Thymus (tissue), 11 donors: Measurements from ENCODE around the gene CABLES2. TPM values are rescaled to one million over a fixed set of nuclear protein-coding genes. Genes with fewer than 3 reads are reported as not detected.

Experiments
- DNase-seq, 9 donors: peaks; one replicate each; pipeline ENCODE4 v3.0.0-alpha.2; 2013; ENCODE audit warnings: low spot score in 9 of 9, low read depth in 6 of 9, missing footprints in 1 of 9
- H3K27ac ChIP-seq, 2 donors: one replicate each; pipeline ENCODE4 v1.5.1; 2013; ENCODE audit warnings: control low read depth in 1 of 2, low read depth in 1 of 2, low read length in 1 of 2, mild to moderate bottlenecking in 1 of 2, moderate library complexity in 1 of 2
- H3K27me3 ChIP-seq, 2 donors: one replicate each; pipeline ENCODE4 v1.5.1; 2013; ENCODE audit warnings: low read length in 1 of 2; ENCODE audit not compliant: control insufficient read depth in 2 of 2, insufficient read depth in 1 of 2
- H3K36me3 ChIP-seq, 2 donors: one replicate each; pipeline ENCODE4 v1.5.1; 2013; ENCODE audit warnings: low read length in 1 of 2, mild to moderate bottlenecking in 1 of 2, moderate library complexity in 1 of 2; ENCODE audit not compliant: control insufficient read depth in 2 of 2, insufficient read depth in 2 of 2
- H3K4me1 ChIP-seq, 2 donors: one replicate each; pipeline ENCODE4 v1.5.1; 2013; ENCODE audit warnings: low read length in 2 of 2; ENCODE audit not compliant: control insufficient read depth in 2 of 2, insufficient read depth in 2 of 2
- H3K4me3 ChIP-seq, 2 donors: one replicate each; pipeline ENCODE4 v1.5.1; 2013; ENCODE audit warnings: low read length in 2 of 2, control low read depth in 1 of 2, mild to moderate bottlenecking in 1 of 2
- H3K9me3 ChIP-seq, 2 donors: one replicate each; pipeline ENCODE4 v1.5.1; 2013; ENCODE audit warnings: low read length in 1 of 2, mild to moderate bottlenecking in 1 of 2; ENCODE audit not compliant: control insufficient read depth in 2 of 2, insufficient read depth in 1 of 2
- WGBS: extraction: QIAGEN DNeasy Blood & Tissue Kit; methylation state at CpG from one replicate; pipeline ENCODE4 v1.1.7; 2013; 5-methylcytosine and 5-hydroxymethylcytosine counted together
- polyA plus RNA-seq: library from polyadenylated mRNA; stranded (reverse); fragments of 200-250 nt; gene quantifications from one replicate; pipeline ENCODE4 v1.2.3, GENCODE V29; 2013
- total RNA-seq: library from RNA; stranded (reverse); fragments of 120-200 nt; gene quantifications from one replicate; pipeline ENCODE4 v1.2.4, GENCODE V29; 2013
- donor health status: healthy.

Gene CABLES2
- total and polyA plus RNA-seq, 2 donors: 2.0 to 3.5 TPM

DNA sequence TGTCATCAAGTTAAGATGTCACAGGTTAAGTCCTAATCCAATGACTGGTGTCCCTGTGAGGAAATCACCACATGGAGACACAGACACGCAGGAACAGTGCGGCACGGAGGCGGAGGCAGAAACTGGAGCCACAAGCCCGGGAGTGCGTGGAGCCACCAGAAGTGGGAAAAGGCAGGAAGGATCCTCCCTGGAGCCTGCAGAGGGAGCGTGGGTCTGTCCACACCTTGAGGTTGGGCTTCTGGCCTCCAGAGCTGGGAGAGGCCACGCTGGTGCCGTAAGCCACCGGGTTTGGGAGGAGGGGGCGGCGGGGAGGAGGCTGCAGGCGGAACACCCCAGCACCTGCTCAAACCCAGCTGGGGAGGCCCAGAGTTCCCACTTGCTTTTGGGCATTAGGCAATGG, 3.8 kb downstream of the CABLES2 start:
- no peak for DNase-seq
- WGBS: 95% methylated on average over 13 of the region's 13 CpGs
- H3K9me3 ChIP-seq: peaks cover 0 to 2% of the 10 kb centered on the region in 2 donors
- peaks cover 12 to 16% of the 10 kb centered on the region in 2 donors for H3K4me1 ChIP-seq
- peaks cover 0 to 5% of the 10 kb centered on the region in 2 donors for H3K27me3 ChIP-seq
- H3K27ac ChIP-seq: no peak overlapping the region
- H3K36me3 ChIP-seq: peaks cover 2 to 12% of the 10 kb centered on the region in 2 donors
- H3K4me3 ChIP-seq: no peak overlapping the region

DNA sequence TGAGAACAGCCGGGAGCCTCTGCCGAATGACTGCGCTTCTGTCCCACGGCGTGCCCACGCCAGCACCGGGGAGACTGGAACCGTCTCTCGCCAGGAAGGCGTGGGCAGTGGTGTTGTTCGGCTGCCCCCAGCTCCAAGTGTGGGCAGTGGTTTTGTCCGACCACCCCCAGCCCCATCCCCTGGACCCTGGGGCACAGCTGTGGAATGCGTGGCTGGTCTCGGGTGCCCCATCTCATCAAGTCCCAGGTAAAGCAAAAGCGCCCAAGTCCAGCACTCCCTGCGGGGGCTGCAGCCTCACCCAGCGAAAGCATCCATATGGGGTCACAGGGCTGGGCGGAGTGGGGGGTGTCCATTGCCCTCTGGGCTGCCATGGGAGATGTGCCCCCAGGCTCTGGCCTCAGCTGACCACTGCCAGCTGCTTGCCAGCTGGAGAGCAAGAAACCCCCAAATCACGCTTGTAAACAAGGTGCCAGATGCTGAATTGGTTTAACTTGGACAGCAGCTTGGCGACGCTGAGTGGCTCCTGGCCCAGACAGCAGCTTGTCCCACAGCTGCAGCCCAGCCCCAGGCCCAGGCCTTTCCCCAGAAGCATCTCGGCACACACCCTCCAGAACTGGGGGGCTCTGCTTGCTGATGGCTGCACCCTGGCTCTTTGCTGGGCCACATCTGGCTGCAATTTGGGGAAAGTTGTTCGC, 4.5 kb downstream of the CABLES2 start:
- no peaks in the 10 kb centered on the region for H3K27me3 ChIP-seq
- H3K36me3 ChIP-seq: peaks cover 2 to 12% of the 10 kb centered on the region in 2 donors
- peaks cover 0 to 2% of the 10 kb centered on the region in 2 donors for H3K9me3 ChIP-seq
- H3K4me3 ChIP-seq: no peak overlapping the region
- peaks cover 11 to 13% of the 10 kb centered on the region in 2 donors for H3K4me1 ChIP-seq
- H3K27ac ChIP-seq: no peak overlapping the region
- 98% methylated on average over 23 of the region's 23 CpGs for WGBS
- DNase-seq: no peak

DNA sequence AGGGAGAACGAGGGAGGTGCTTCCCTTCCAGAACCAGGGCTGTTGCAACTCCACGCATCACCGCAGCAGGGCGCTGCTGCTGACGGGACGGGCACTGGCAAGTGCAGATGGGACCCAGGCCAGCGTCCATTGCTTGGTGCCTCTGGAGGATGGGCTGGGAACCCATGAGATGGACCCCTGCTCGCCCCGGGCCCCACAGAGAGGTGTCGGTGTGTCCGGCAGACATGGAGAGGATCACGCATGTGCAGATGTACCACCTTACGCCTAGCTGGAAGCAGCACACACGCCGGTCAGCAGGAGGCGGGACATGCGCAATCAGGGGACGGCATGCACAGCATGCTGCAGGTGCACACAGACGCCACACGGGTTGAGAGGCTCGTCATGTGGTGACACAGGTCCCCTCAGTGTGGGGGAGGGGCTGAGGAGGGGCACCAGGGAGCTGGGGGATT, 5.7 kb downstream of the CABLES2 start:
- no peak for DNase-seq
- Histone ChIP-seq H3K36me3 (peaks cover 2 to 14% of the 10 kb centered on the region in 2 donors), H3K4me3 (no peak overlapping the region), H3K27ac (no peak overlapping the region), H3K4me1 (peaks cover 4 to 7% of the 10 kb centered on the region in 2 donors), H3K27me3 (no peaks in the 10 kb centered on the region), H3K9me3 (peaks cover 0 to 2% of the 10 kb centered on the region in 2 donors)
- 93% methylated on average over 21 of the region's 21 CpGs for WGBS

DNA sequence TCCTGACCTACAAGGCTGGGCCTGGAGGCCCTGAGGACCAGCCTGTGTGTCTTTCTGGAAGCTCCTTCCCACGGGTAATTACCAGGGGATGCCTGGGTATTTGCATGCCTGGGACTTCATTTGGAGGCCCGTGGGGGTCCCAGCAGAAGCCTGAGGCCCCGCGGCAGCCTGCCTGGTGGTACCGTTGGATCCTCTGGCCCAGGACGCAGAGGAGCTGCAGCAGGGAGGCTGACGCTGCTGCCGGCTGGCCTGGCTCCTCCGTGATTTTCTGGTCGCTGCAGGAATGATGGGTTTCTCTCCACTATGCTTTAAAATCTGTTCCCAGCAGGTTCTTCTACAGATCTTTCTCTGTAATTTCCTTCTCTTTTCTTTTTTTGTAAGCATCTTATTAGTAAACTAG, 6.5 kb downstream of the CABLES2 start:
- H3K9me3 ChIP-seq: no peaks in the 10 kb centered on the region
- peaks cover 0 to under 1% of the 10 kb centered on the region in 2 donors for H3K4me1 ChIP-seq
- DNase-seq: no peak
- WGBS: 93% methylated on average over 10 of the region's 10 CpGs
- no peak overlapping the region for H3K4me3 ChIP-seq
- no peak overlapping the region for H3K27ac ChIP-seq
- H3K36me3 ChIP-seq: peaks cover 2 to 14% of the 10 kb centered on the region in 2 donors
- no peaks in the 10 kb centered on the region for H3K27me3 ChIP-seq

DNA sequence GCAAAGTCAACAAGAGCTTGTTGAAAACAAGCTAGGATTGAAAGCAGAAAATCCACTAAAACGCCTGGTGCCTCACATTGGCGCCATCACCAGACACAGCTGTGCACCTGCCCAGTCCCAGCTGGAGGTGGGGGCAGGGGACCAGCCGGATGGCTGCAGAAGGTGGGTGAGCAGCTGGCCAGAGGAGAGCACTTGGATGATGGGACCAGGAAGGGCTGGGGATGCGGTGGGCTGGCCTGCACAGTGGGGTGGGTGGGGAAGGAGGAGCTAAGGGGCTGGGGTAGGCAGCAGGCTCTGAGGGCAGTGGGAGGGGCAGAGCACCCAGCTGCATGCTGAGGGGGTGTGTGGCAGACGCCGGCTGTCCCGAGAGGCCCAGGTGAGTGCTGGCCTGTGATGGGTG, 7.1 kb downstream of the CABLES2 start:
- Histone ChIP-seq H3K4me3 (no peak overlapping the region), H3K27me3 (no peaks in the 10 kb centered on the region), H3K4me1 (no peaks in the 10 kb centered on the region), H3K27ac (no peak overlapping the region), H3K9me3 (no peaks in the 10 kb centered on the region), H3K36me3 (peaks cover 2 to 14% of the 10 kb centered on the region in 2 donors)
- 96% methylated on average over 7 of the region's 7 CpGs for WGBS
- DNase-seq: no peak

DNA sequence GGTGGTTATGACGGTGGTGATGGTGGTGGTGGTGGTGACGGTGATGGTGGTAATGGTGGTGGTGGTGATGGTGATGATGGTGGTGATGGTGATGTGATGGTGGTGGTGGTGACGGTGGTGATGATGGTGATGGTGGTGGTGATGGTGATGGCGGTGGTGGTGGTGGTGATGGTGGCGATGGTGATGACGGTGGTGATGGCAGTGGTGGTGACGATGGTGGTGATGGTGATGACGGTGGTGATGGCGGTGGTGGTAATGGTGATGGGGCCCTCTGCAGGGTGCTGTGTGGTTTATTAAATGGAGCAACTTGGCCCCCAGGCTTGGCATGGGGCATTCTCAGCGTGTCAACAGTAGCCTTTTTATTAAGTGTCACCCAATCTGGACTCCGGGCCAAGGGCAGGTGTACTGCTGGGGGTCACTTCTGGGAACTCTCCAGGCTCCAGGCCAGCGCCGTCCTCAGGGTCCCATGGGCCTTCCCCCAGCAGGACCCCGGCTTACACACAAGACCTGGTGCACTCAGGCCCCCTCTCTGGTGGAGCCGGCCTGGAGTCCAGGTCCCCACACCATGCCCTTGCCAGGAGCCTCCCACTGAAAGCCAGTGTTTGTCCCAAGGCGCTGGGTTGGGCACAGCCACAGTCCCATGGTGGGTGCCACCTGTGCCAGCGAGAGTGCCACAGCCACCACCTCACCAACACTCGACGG, 8.8 kb downstream of the CABLES2 start:
- no peaks in the 10 kb centered on the region for H3K9me3 ChIP-seq
- no peak overlapping the region for H3K4me3 ChIP-seq
- no peaks in the 10 kb centered on the region for H3K4me1 ChIP-seq
- WGBS: 91% methylated on average over 19 of the region's 19 CpGs
- H3K27ac ChIP-seq: no peak overlapping the region
- no peak for DNase-seq
- no peaks in the 10 kb centered on the region for H3K27me3 ChIP-seq
- H3K36me3 ChIP-seq: peaks cover 7 to 31% of the 10 kb centered on the region in 2 donors

DNA sequence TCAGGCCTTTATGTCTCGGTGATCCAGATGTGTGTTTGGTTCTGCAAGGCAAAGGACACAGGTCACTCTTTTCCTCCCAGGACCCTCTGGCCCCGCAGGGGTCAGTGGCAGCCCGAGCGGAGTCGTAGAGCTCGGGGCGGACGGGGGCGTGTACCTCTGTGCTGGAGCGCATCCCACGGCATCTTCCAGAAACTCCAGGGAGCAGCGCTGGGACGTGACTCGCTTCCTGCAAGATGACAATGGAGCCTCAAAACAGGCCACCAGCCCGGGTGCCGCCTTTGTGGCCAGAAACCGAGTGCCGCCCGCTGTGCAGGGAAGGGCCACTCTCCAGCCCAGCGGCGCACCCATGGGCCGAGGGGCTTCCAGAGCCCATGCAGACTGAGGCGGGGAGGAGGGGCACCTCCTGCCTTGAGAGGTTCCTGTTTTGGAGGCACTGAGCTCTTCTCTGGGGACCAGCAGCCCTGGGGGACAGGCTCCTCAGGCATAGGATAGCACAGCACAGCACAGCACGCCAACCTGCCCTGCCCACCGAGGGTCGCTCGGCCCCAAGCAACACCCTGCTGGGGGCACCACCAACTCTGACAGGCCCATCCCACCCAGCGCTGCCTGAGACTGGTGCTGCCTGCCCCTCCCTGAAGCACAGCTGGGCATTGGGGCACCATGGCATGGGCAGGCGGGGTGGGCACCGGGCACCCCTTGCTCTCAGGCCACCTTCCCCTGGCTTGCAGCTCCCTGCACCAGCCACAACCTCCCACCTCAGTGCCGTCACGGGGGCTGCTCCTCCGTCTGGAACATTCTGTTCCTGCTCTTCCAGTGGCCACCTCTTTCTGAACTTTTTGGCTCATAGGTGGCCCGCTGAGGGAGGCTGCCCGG, 10.5 kb downstream of the CABLES2 start:
- Histone ChIP-seq H3K36me3 (peaks cover 5 to 40% of the 10 kb centered on the region in 2 donors), H3K27ac (no peak overlapping the region), H3K4me3 (no peak overlapping the region), H3K27me3 (no peaks in the 10 kb centered on the region), H3K4me1 (no peaks in the 10 kb centered on the region), H3K9me3 (no peaks in the 10 kb centered on the region)
- WGBS: 96% methylated on average over 35 of the region's 35 CpGs
- no peak for DNase-seq

DNA sequence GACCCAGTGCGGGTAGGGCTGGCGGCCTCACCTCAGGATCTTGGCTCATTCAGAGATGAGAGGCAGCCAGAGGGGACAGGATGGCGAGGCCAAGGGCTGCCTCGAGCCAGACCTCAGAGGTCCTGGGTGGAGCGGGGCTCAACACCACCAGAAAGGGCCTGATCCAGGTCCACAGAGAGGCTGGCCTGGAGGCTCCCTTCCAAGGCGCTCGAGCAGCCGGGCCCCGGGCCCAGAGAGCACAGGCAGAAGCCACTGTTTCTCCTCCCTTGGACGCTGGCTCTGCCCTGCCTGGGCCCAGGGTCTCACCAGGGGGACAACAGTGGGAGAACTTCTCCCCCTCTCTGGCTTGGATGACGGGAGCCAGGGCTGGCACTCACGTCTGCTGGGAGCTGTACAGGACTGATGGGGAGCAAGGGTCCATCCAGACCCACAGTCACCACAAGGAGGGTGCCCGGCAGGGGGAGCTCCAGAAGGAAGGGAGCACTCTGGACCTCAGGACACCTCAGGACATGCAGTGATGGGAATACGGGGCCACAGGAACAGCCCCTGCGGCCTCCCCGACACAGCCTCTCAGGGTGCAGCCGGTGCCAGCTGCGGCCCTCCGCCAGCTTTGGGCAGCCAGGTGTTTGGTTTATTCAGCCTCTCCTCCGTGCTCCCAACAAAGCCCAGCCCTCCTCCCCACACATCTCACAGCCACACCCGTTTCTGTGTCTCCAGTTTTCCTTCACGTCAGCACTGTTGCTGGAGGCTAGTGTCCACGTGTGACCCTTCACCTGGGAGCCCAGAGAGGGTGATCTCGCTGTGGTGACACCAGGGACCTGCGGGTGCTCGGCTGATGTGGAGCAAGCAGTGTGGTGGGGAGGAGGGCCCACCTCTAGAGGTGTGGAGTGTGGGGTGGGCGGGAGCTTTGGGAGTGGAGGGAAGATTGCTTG, 11.5 kb downstream of the CABLES2 start:
- no peak for DNase-seq
- peaks cover 14 to 39% of the 10 kb centered on the region in 2 donors for H3K36me3 ChIP-seq
- H3K4me3 ChIP-seq: no peak overlapping the region
- H3K9me3 ChIP-seq: no peaks in the 10 kb centered on the region
- H3K27ac ChIP-seq: no peak overlapping the region
- WGBS: 97% methylated on average over 27 of the region's 27 CpGs
- no peaks in the 10 kb centered on the region for H3K4me1 ChIP-seq
- no peaks in the 10 kb centered on the region for H3K27me3 ChIP-seq
